GM08714 (cell line): Measurements from ENCODE around the gene AGGF1.

Source experiments
- H3K4me3 ChIP-seq: fragments of 200-500 bp; sonication (Bioruptor generic); 2 replicates; pipeline ENCODE4 v1.5.1; 2014; ENCODE audit warnings: mild to moderate bottlenecking, low read length, inconsistent platforms
- ZNF274 ChIP-seq: IDR thresholded peaks from 2 replicates; pipeline ENCODE4 v1.6.1; 2012; ENCODE audit warnings: mild to moderate bottlenecking, low read depth, low read length

AGGF1 gene

GRCh38 chr5:77011498-77011897, 18.7 kb upstream of the AGGF1 start:
- no peak overlapping the region for H3K4me3 ChIP-seq
- no peak for TF ChIP-seq ZNF274

- no peak overlapping the region for H3K4me3 ChIP-seq
- TF ChIP-seq ZNF274, result no peak
These were observed 17.6 kb upstream of the AGGF1 start for GRCh38 chr5:77012601-77013000.

- no peak for TF ChIP-seq ZNF274
- H3K4me3 ChIP-seq, result no peak overlapping the region
These were observed 14.2 kb upstream of the AGGF1 start for GRCh38 chr5:77015938-77016569.

GRCh38 chr5:77016962-77017361, 13.2 kb upstream of the AGGF1 start:
- no peak for TF ChIP-seq ZNF274
- H3K4me3 ChIP-seq, result no peak overlapping the region

GRCh38 chr5:77017668-77018067, 12.5 kb upstream of the AGGF1 start:
- no peak overlapping the region for H3K4me3 ChIP-seq
- TF ChIP-seq ZNF274, result no peak

- TF ChIP-seq ZNF274, result no peak
- no peak overlapping the region for H3K4me3 ChIP-seq
These were observed 7.4 kb upstream of the AGGF1 start for GRCh38 chr5:77022511-77023417.

GRCh38 chr5:77024490-77024889, 5.7 kb upstream of the AGGF1 start:
- no peak for TF ChIP-seq ZNF274
- no peak overlapping the region for H3K4me3 ChIP-seq

- no peak overlapping the region for H3K4me3 ChIP-seq
- no peak for TF ChIP-seq ZNF274
These were observed 1.4 kb upstream of the AGGF1 start for GRCh38 chr5:77028631-77029375.

- H3K4me3 ChIP-seq, result peak overlapping the region; percentile 96; the same call in 1 of the 2 replicates
These were observed 773 bp upstream of the AGGF1 start for GRCh38 chr5:77029376-77029885.

GRCh38 chr5:77031891-77032290, 1.7 kb downstream of the AGGF1 start:
- no peak for TF ChIP-seq ZNF274
- H3K4me3 ChIP-seq, result peak overlapping the region; percentile 96; the same call in 1 of the 2 replicates

More at GRCh38 chr5:77029376-77029885, 773 bp upstream of the AGGF1 start:
- no peak for TF ChIP-seq ZNF274

- no peak for TF ChIP-seq ZNF274
These were observed 2.4 kb downstream of the AGGF1 start for GRCh38 chr5:77032635-77033034.

GRCh38 chr5:77033338-77033737, 3.1 kb downstream of the AGGF1 start:
- H3K4me3 ChIP-seq, result no peak overlapping the region
- TF ChIP-seq ZNF274, result no peak

More at GRCh38 chr5:77032635-77033034, 2.4 kb downstream of the AGGF1 start:
- no peak overlapping the region; the same call in 1 of the 2 replicates for H3K4me3 ChIP-seq

GRCh38 chr5:77035950-77036349, 5.7 kb downstream of the AGGF1 start:
- TF ChIP-seq ZNF274, result no peak
- H3K4me3 ChIP-seq, result no peak overlapping the region

GRCh38 chr5:77046416-77047073, 16.3 kb downstream of the AGGF1 start:
- H3K4me3 ChIP-seq, result no peak overlapping the region
- no peak for TF ChIP-seq ZNF274
